Measurements from ENCODE around the gene NTM.

NTM gene

GRCh38 chr11:131568318-131568717 lies 197.9 kb downstream of the NTM start:
- H3K4me3 ChIP-seq (ENCODE audit: low read length) = no peak overlapping the region
- DNase-seq (ENCODE audit: low read depth) = no peak
- TF ChIP-seq CTCF (conservative IDR thresholded peaks at IDR 0.05; ENCODE audit: low read depth, low read length) = no peak

GRCh38 chr11:131571571-131571970 lies 201.2 kb downstream of the NTM start:
- no peak for DNase-seq (ENCODE audit: low read depth)
- TF ChIP-seq CTCF (conservative IDR thresholded peaks at IDR 0.05; ENCODE audit: low read depth, low read length) = no peak
- H3K4me3 ChIP-seq (ENCODE audit: low read length) = no peak overlapping the region

GRCh38 chr11:131572423-131572822 lies 202.0 kb downstream of the NTM start:
- no peak for TF ChIP-seq CTCF (conservative IDR thresholded peaks at IDR 0.05; ENCODE audit: low read depth, low read length)
- DNase-seq (ENCODE audit: low read depth) = no peak
- H3K4me3 ChIP-seq (ENCODE audit: low read length) = no peak overlapping the region

GRCh38 chr11:131579932-131580387 lies 209.5 kb downstream of the NTM start:
- no peak for DNase-seq (ENCODE audit: low read depth)
- no peak overlapping the region for H3K4me3 ChIP-seq (ENCODE audit: low read length)
- TF ChIP-seq CTCF (conservative IDR thresholded peaks at IDR 0.05; ENCODE audit: low read depth, low read length) = peak; percentile 87

- no peak for DNase-seq (ENCODE audit: low read depth)
- TF ChIP-seq CTCF (conservative IDR thresholded peaks at IDR 0.05; ENCODE audit: low read depth, low read length) = no peak
- H3K4me3 ChIP-seq (ENCODE audit: low read length) = no peak overlapping the region
These were observed 210.1 kb downstream of the NTM start for GRCh38 chr11:131580476-131580875.

- DNase-seq (ENCODE audit: low read depth) = no peak
- H3K4me3 ChIP-seq (ENCODE audit: low read length) = no peak overlapping the region
These were observed 210.6 kb downstream of the NTM start for GRCh38 chr11:131581046-131581445.

More at GRCh38 chr11:131581046-131581445, 210.6 kb downstream of the NTM start:
- no peak for TF ChIP-seq CTCF (conservative IDR thresholded peaks at IDR 0.05; ENCODE audit: low read depth, low read length)
